ENCODE data around the gene ALDH1A3. TPM values are rescaled to one million over a fixed set of nuclear protein-coding genes. Genes with fewer than 3 reads are reported as not detected.

ALDH1A3 gene
- 15.1 to 16.5 TPM (median 15.9 TPM) in 5 replicates for total RNA-seq (2022; extraction: Qiagen RNA extraction)

GRCh38 chr15:100879464-100880138, at the start of gene ALDH1A3:
Gene ALDH1A3, plus strand, starts transcription at chr15:100879831. Its CDS starts 77 bp downstream, at chr15:100879908.

GRCh38 chr15:100918690-100919480, 39.3 kb downstream of the ALDH1A3 start, which contains the start of gene LRRK1:
Gene LRRK1, plus strand, starts transcription at chr15:100919357. Its CDS starts 5,276 bp downstream, at chr15:100924633.

Other genes with a start within 250 kb of the ALDH1A3 start
- 12.6 to 19.9 TPM (median 18.0 TPM) in 5 replicates for gene LRRK1, start 39.5 kb downstream of the ALDH1A3 start, total RNA-seq (2022; extraction: Qiagen RNA extraction)